Gastrocnemius medialis (tissue), 4 donors: Measurements from ENCODE around the gene UTS2B.

Source experiments
- CTCF ChIP-seq, 5 experiments: fragments of 450-650 bp in 3 of 5; fragments of 200-600 bp in 2 of 5; sonication (generic) in 2 of 5; IDR thresholded peaks in 4 of 5; conservative IDR thresholded peaks in 1 of 5; 1 replicate in 4 of 5; 2 replicates in 1 of 5; pipeline ENCODE4 v1.5.1; 2016 to 2019; ENCODE audit warnings: antibody characterized with exemption in 5 of 5, mild to moderate bottlenecking in 3 of 5, moderate library complexity in 3 of 5
- POLR2A ChIP-seq, 2 donors: fragments of 450-650 bp; IDR thresholded peaks; one replicate each; pipeline ENCODE4 v1.6.1; 2017; ENCODE audit warnings: antibody characterized with exemption in 2 of 2, mild to moderate bottlenecking in 2 of 2, moderate library complexity in 2 of 2

- TF ChIP-seq CTCF (IDR thresholded peaks at IDR 0.05 in 4 of 5, conservative IDR thresholded peaks at IDR 0.05 in 1 of 5) = no peak
- TF ChIP-seq POLR2A (IDR thresholded peaks at IDR 0.05) = no peak
Measured at GRCh38 chr3:191336833-191337232, 6.5 kb upstream of the UTS2B start.
